Epithelial cell of proximal tubule (primary cell): ENCODE results near the gene HJV. TPM values are rescaled to one million over a fixed set of nuclear protein-coding genes. Genes with fewer than 3 reads are reported as not detected.
A peak's percentile ranks its signal among the peaks of the same experiment; 100 is the strongest.

Experiments
- DNase-seq: peaks from one replicate; pipeline ENCODE4 v3.0.0-alpha.2; 2011; ENCODE audit warnings: low read depth
- H3K4me3 ChIP-seq: 2 replicates; pipeline ENCODE4 v1.5.1; 2011; ENCODE audit warnings: low read depth, mild to moderate bottlenecking, low read length
- total RNA-seq: library from RNA; depleted of rRNA; stranded (reverse); fragments of >200 nt; gene quantifications from 2 replicates; pipeline ENCODE4 v1.2.3, GENCODE V29; 2015
- TF ChIP-seq, protein P1 (sequence below): conservative IDR thresholded peaks from 2 replicates; pipeline ENCODE4 v1.5.1; 2012; ENCODE audit warnings: low read depth, mild to moderate bottlenecking, low read length

The HJV gene
- total RNA-seq, 1 donor from 2014 or later: 0.35 TPM

DNA sequence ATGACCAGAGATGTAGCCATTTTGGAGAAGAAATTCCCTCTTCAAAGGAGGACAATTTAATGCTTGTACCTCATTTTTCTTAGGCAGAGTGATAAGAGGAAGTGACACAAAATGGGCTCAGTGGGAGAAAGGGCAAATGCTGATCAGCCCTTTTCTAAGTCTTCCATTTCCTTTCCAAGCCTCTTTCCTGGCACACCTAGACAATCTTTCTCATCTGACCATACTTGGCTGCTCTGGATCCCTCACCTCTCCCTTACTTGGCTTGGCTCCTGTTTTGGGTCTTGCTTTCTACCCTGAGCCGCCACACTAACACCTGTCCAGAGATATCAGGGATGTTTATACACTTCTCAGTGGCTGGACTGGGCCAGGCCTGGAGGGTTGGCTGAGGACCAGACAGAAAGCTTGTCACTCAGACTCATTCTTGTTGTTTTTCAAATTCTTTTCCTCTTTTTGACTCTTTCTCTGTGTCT lies 38.3 kb downstream of the HJV start:
- TF ChIP-seq, protein P1, sequence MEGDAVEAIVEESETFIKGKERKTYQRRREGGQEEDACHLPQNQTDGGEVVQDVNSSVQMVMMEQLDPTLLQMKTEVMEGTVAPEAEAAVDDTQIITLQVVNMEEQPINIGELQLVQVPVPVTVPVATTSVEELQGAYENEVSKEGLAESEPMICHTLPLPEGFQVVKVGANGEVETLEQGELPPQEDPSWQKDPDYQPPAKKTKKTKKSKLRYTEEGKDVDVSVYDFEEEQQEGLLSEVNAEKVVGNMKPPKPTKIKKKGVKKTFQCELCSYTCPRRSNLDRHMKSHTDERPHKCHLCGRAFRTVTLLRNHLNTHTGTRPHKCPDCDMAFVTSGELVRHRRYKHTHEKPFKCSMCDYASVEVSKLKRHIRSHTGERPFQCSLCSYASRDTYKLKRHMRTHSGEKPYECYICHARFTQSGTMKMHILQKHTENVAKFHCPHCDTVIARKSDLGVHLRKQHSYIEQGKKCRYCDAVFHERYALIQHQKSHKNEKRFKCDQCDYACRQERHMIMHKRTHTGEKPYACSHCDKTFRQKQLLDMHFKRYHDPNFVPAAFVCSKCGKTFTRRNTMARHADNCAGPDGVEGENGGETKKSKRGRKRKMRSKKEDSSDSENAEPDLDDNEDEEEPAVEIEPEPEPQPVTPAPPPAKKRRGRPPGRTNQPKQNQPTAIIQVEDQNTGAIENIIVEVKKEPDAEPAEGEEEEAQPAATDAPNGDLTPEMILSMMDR: no peak
- DNase-seq: no peak
- no peak overlapping the region for H3K4me3 ChIP-seq

DNA sequence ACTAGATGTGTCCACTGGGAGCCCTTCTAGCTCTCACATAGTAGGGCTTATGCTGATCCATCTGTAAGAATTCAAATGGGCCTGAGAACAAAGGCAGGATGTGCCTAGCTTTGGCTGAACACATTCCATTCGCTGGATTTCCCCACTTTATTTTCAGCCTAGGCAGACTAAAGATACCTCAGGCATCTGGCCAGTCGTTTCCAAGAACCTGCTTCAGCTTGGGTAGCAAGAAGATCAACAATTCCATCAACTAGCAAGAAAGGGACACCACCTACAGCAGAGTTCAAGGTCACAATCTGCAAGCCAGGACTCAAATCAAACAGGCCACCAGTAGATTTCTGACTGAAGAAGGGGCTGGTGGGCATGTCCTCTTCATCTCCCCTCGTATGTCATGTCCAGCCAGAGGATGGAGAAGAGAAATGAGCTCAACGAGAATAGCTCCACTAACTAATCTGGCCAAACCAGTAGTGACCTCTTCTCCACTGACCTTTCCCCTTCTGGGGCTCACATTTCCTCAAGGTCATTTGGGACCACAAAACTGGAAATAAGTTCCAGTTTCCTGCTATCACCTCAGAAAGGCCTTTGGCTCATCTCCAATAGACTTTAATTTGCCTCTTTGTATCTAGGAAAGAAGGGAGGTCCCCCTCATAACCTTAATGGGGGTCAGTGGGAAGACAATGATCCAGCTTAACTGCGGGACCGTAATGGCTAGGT lies 39.4 kb downstream of the HJV start:
- DNase-seq: no peak
- TF ChIP-seq, protein P1: no peak
- H3K4me3 ChIP-seq: no peak overlapping the region

DNA sequence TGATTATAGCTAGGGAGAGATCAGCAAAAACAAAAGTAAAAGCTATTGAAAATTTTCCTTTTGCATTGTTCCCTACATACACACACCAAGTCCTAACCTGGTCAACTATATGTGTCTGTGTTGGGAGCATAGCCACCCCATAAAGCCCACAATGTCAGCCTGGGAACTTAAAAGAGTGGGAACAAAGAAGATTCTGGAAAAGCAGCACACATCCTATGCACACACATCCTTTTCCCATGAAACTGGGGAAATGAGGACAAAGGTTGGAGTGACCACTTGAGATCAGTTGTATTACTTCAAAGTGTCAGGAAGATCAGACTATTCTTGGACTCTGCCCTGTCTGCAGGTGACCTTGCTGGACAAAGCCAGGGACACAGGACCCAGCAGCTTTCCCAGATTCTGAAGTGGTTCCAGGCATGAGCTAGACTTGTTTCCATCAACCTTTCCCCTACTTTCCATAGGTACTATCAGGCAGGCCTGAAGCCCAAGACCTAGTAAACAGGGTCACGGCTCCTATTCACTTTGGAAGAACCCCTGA lies 41.0 kb downstream of the HJV start:
- DNase-seq: no peak
- no peak overlapping the region for H3K4me3 ChIP-seq
- TF ChIP-seq, protein P1: no peak

DNA sequence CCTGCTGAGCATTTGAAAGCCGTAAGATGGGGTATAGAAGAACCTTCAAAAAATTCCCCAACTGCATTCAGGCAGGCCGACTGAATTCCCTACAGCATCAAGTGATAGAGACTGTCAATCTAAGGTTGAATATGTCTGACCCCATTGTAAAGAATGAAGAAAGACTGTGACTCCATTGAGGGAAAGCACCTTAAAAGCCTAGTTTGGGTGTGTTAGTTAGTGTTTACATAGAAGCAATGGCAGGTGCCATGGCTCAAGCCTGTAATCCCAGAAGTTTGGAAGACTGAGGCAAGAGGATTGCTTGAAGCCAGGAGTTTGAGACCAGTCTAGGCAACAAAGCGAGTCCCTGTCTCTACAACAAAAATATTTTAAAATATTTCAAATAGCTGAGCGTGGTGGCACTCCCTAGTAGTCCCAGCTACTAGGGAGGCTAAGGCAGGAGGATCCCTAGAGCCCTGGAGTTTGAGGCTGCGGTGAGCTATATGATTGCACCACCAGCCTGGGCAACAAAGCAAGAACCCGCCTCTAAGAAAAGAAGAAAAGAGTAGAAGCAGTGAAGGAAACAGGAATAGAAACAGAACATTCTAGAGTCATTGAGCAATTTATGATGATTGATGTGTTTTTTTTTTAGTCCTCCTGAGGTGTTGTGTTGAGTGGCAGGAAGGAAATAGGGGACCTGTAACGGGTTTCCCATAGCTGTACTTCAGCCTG lies 41.6 kb downstream of the HJV start:
- no peak for DNase-seq
- H3K4me3 ChIP-seq: no peak overlapping the region
- TF ChIP-seq, protein P1: no peak

DNA sequence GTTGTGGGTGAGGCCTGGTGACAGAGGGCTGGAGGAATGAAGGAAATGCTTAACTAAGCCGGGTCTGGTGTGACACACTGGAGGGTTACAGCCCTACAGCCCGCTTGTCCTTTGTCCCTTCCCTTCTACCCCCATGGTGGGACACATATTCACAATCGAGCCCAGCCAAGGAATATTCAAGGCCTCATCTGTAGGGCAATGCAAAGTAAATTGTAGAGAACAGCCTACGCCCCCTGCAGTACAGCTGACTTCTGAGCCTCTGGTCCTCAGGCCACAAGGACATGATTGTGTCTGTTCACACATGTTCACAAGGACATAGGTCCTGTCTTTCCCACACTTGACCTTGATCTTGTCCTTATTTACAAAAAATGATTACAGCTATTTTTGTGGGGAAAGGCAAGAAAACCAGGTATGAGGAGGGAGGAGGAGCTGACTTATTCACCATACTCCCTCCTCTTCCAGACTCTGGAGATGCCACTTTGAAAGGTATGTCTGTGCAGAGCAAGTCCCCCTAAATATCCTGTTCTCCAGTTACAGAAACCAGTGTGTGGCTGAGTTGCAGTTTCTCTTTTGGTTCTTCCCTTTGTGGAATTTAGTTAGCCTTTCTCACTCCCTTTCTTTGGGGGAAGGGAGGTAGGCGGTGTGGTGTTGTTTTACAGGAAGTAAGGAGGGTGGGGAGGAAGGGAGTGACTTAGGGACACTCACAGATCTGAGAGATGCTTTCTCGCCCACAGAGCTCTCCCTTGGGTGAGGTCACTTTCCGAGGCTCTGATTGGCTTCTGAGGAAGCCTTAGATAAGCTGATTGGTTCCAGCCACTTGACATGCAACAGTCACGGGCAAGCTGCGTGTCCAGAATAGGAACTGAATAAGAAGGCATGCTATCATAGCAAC lies 42.4 kb downstream of the HJV start:
- TF ChIP-seq, protein P1: peak; percentile 39
- DNase-seq: peak; percentile 96
- peak overlapping the region; percentile 19 for H3K4me3 ChIP-seq

DNA sequence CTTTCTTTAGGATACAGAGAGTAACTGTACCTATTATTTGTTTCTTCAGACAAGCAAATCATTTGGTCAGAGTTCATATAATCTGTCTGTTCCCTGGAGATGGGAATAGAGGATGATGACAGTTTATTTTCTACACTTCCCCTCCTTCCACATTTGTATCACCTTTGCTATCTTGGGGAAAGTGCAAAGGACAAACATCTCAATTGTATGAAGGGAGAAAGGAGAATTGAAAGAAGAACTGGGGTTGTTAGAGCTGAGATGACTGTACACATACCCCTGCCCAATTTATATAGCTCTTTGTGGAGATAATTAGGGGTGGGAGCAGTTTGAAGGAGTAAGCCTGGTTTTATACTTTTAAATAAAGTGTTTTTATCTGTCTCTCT lies 43.1 kb downstream of the HJV start:
- no peak for DNase-seq
- no peak overlapping the region for H3K4me3 ChIP-seq
- TF ChIP-seq, protein P1: no peak
